Transverse colon (tissue), 4 donors: ENCODE data around the gene CPHXL2. TPM values are rescaled to one million over a fixed set of nuclear protein-coding genes. Genes with fewer than 3 reads are reported as not detected.
A peak's percentile ranks its signal among the peaks of the same experiment; 100 is the strongest.

Source experiments
- DNase-seq: peaks from one replicate; pipeline ENCODE4 v3.0.0-alpha.2; 2019
- H3K27ac ChIP-seq, 4 donors: fragments of 200-600 bp; sonication (generic); 2 replicates each; pipeline ENCODE4 v1.5.1; 2016 to 2018; ENCODE audit warnings: inconsistent platforms in 4 of 4
- H3K27me3 ChIP-seq: fragments of 200-600 bp; sonication (generic); 2 replicates; pipeline ENCODE4 v1.5.1; 2017; ENCODE audit warnings: inconsistent platforms
- H3K36me3 ChIP-seq, 4 donors: fragments of 200-600 bp; sonication (generic); 2 replicates each; pipeline ENCODE4 v1.5.1; 2017 to 2019; ENCODE audit warnings: inconsistent platforms in 4 of 4
- H3K4me1 ChIP-seq, 4 donors: fragments of 200-600 bp; sonication (generic); 2 replicates each; pipeline ENCODE4 v1.5.1; 2017 to 2020; ENCODE audit warnings: inconsistent platforms in 4 of 4
- H3K4me3 ChIP-seq, 4 donors: fragments of 200-600 bp; sonication (generic); 1 replicate in 1 of 4; 2 replicates in 3 of 4; pipeline versions ENCODE4 v1.5.1 to v1.6.1; 2017 to 2019; ENCODE audit warnings: inconsistent platforms in 4 of 4
- H3K9me3 ChIP-seq, 2 donors: fragments of 200-600 bp; sonication (generic); 2 replicates each; pipeline ENCODE4 v1.5.1; 2017 to 2019; ENCODE audit warnings: inconsistent platforms in 2 of 2
- CTCF ChIP-seq, 5 experiments: fragments of 200-600 bp in 3 of 5; fragments of 450-650 bp in 2 of 5; sonication (generic) in 3 of 5; IDR thresholded peaks; 1 replicate in 2 of 5; 2 replicates in 3 of 5; pipeline ENCODE4 v1.5.1; 2016 to 2017; ENCODE audit warnings: antibody characterized with exemption in 5 of 5, inconsistent platforms in 3 of 5, mild to moderate bottlenecking in 2 of 5, moderate library complexity in 1 of 5
- EP300 ChIP-seq: sonication (generic); formaldehyde crosslinking; IDR thresholded peaks from one replicate; pipeline ENCODE4 v1.6.1; 2017; ENCODE audit warnings: antibody characterized with exemption, low read depth
- POLR2A ChIP-seq: fragments of 450-650 bp; IDR thresholded peaks from one replicate; pipeline ENCODE4 v1.6.1; 2016; ENCODE audit warnings: antibody characterized with exemption, mild to moderate bottlenecking, moderate library complexity
- POLR2AphosphoS5 ChIP-seq, 3 donors: sonication (generic); formaldehyde crosslinking; IDR thresholded peaks; one replicate each; pipeline ENCODE4 v1.6.1; 2016; ENCODE audit warnings: antibody characterized with exemption in 3 of 3
- WGBS, 2 donors: methylation state at CpG; one replicate each; pipeline ENCODE4 v1.1.5; 2018; ENCODE audit warnings: low coverage in 1 of 2; 5-methylcytosine and 5-hydroxymethylcytosine counted together
- in situ Hi-C, 4 donors: fragments of 200-750 bp; cut with MboI; loops; one replicate each; pipeline versions ENCODE4 v1.15.0 to v1.15.1; 2017; ENCODE audit warnings: low sequenced_read_pairs in 3 of 4, low pct_ligation_motif_present in 1 of 4, low pct_unique_long_range_greater_than_20kb in 1 of 4
- intact Hi-C: fragments of 100-400 bp; cut with DNase I; formaldehyde crosslinking; loops from one replicate; pipeline ENCODE4 v1.15.1; 2023; ENCODE audit warnings: low total_unique reads
- total RNA-seq, 4 donors: library from RNA; depleted of rRNA; stranded (reverse); fragments of >200 nt; gene quantifications; one replicate each; pipeline ENCODE4 v1.1.0, GENCODE V29; 2016

CPHXL2 gene
- total RNA-seq, 4 donors from 2014 or later: not detected

- intact Hi-C loops: loop anchor here (10.0 kb wide), 1 partner anchor 183 kb away; no protein-coding TSS in a partner anchor
- TF ChIP-seq CTCF (IDR thresholded peaks at IDR 0.05) (no peak), POLR2A (no peak), POLR2AphosphoS5 (IDR thresholded peaks at IDR 0.05) (no peak), EP300 (no peak)
- Histone ChIP-seq H3K27ac (no peak overlapping the region), H3K27me3 (no peaks in the 10 kb centered on the region), H3K9me3 (no peaks in the 10 kb centered on the region), H3K4me1 (peaks cover 0 to 7% (median 2%) of the 10 kb centered on the region in 4 donors), H3K36me3 (peaks cover 0 to 44% (median 17%) of the 10 kb centered on the region in 4 donors), H3K4me3 (no peak overlapping the region)
- 87% methylated on average over 2 of the region's 2 CpGs; no CpG with 5 or more reads in 1 of the 2 donors for WGBS, 2 donors
- in situ Hi-C loops: loop anchor here in 1 of 4 donors (25.0 kb wide), 1 partner anchor 104 kb away; no protein-coding TSS in a partner anchor
- no peak for DNase-seq
These were observed 18.6 kb downstream of the CPHXL2 start for GRCh38 chr16:75658175-75658574.

DNA sequence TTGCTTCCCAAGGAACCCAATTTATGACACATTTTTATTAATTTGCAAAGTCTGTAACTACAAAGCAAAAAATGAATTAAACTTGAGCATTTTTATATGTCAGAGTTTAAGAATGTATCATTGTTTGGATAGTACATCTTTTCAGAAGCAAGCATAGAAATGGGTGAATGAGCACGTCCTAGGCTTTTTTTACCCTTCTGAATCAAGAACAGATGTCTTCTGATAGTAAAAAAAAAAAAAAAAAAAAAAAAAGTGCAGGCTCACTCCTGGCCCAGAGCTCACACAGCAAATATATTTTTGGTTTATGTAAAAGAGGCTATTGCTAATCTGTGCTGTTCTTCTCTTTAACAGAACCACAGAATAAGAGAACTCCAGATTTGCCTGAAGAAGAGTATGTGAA lies 22.9 kb downstream of the CPHXL2 start:
- intact Hi-C loops: loop anchor here (10.0 kb wide), 1 partner anchor 179 kb away; no protein-coding TSS in a partner anchor
- no peak for TF ChIP-seq POLR2A
- TF ChIP-seq CTCF (IDR thresholded peaks at IDR 0.05): no peak
- TF ChIP-seq EP300: no peak
- TF ChIP-seq POLR2AphosphoS5 (IDR thresholded peaks at IDR 0.05): no peak
- H3K36me3 ChIP-seq: peaks cover 0 to 44% (median 17%) of the 10 kb centered on the region in 4 donors
- in situ Hi-C loops: loop anchor here in 1 of 4 donors (25.0 kb wide), 1 partner anchor 108 kb away; no protein-coding TSS in a partner anchor
- no peak for DNase-seq
- H3K27ac ChIP-seq: no peak overlapping the region
- WGBS, 2 donors: 45 to 70% methylated on average over 1 of the region's 1 CpG
- peaks cover 16 to 43% (median 24%) of the 10 kb centered on the region in 4 donors for H3K4me1 ChIP-seq
- H3K4me3 ChIP-seq: no peak overlapping the region
- H3K9me3 ChIP-seq: no peaks in the 10 kb centered on the region
- no peaks in the 10 kb centered on the region for H3K27me3 ChIP-seq

DNA sequence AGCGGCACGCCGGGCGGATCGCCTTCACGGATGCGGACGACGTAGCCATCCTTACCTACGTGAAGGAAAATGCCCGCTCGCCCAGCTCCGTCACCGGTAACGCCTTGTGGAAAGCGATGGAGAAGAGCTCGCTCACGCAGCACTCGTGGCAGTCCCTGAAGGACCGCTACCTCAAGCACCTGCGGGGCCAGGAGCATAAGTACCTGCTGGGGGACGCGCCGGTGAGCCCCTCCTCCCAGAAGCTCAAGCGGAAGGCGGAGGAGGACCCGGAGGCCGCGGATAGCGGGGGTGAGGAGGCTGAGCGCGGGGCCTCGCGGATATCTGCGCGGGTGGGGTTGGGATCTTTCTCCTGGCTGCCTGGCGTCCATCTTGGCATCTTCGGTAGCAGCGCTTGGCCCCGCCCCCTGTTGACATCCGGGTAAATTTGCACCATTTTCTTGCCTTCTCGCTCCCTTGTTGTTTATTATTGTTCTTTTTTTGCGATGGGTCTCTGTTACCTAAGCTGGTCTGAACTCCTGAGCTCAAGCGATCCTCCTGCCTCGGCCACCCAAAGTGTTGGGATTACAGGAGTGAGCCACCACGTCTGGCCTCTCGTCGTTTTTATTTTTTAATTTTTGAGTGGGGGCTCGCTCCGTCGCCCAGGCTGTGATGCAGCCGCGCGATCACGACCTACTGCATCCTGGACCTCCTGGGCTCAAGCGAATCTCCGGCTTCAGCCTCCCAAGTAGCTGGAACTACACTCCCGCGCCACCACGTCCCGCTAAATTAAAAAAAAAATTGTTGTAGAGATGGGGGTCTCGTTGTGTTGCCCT lies 28.3 kb downstream of the CPHXL2 start:
- TF ChIP-seq EP300 (no peak), POLR2A (no peak), CTCF (IDR thresholded peaks at IDR 0.05) (no peak), POLR2AphosphoS5 (IDR thresholded peaks at IDR 0.05) (peak in 2 of 3 donors; percentile 9 to 51)
- Histone ChIP-seq H3K27me3 (no peaks in the 10 kb centered on the region), H3K4me1 (peaks cover 27 to 66% (median 41%) of the 10 kb centered on the region in 4 donors), H3K9me3 (no peaks in the 10 kb centered on the region), H3K27ac (peak overlapping the region; percentile 97 to 99 (median 98)), H3K36me3 (no peaks in the 10 kb centered on the region), H3K4me3 (peak overlapping the region; percentile 86 to 100 (median 97))
- DNase-seq: peak; percentile 88
- WGBS, 2 donors: 0% methylated on average over 1 to 50 of the region's 62 CpGs
- intact Hi-C loops (loop anchor here (5.0 kb wide), 1 partner anchor 216 kb away; the partner anchor contains the start of gene CFDP1), in situ Hi-C loops (loop anchor here in 2 of 4 donors (5.0 to 25.0 kb wide), 3 partner anchors 114 to 1539 kb away; partner anchors contain the start of genes TMEM170A (in 2 of the 2), MON1B (in 1 of the 2) and SYCE1L (in 1 of the 2))
